HG02840 (cell line): ENCODE results near the gene ZNF488.

Experiments used
- ATAC-seq: cut with Tn5 transposase; IDR thresholded peaks from one replicate; pipeline ENCODE4 v1.9.1; 2021; ENCODE audit warnings: mild to moderate bottlenecking, moderate library complexity, moderate number of reproducible peaks; ENCODE audit not compliant: unreplicated experiment, low FRiP score

ZNF488 gene

DNA sequence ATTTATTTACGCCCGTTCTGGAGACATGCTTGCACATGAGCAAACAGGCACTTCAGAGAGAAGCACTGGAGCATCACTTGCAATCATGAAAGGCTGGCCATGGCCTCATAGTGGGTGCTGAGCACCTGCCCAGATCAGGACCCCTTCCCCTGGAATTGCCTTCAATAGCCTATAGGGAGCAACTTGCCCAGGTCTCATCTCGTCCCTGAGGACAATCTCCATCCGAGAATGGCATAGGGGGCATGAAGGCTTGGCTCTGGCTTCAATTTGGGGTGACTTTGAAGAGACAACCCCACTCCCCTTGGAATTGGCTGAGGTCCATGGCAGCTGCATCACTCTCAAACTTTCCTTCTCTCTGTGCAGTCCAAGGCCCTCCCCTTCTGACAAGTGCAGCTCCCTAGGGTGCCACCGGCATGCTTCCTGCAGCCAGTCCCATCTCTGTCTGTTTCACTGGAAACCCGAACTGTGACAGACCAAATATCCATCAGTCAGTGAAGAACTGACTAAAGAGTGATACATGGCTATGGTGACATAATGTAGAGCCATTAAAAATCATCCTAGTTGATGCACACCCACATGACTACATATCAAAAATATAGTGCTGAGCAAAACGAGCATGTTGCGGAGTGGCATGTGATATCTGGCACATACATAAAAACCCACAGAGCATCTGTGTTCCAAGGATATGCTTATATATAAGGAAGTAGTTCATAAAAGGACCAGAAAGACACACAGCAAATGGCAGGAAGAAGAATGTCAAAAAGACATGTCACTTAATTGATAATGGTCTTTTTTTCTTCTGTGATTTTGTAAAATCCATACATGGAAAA lies 49.4 kb downstream of the ZNF488 start:
- ATAC-seq = no peak

- no peak for ATAC-seq
These were observed 50.6 kb downstream of the ZNF488 start for GRCh38 chr10:47333532-47333931.

GRCh38 chr10:47332946-47333345 lies 51.1 kb downstream of the ZNF488 start:
- no peak for ATAC-seq

DNA sequence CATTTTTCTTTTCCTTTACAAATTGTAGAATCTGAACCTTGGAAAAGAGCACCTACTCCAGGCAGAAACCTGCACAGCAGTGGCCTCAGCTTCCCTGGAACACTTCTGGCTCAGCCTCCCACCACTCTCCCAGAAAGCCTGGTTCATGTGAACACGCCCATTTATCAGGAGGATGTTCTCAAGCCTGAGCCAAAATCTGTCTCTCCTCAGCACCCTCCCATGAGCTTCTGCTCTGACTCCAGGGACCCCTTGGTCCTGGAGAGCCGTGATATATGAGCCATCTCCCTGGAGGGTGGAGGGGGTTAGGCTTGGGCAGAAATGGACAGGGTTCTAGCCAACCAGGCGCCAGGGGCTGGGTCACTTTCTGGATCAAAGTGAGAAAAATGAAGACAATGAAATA lies 51.7 kb downstream of the ZNF488 start:
- no peak for ATAC-seq

GRCh38 chr10:47331954-47332353 lies 52.1 kb downstream of the ZNF488 start:
- no peak for ATAC-seq

GRCh38 chr10:47331491-47331890 lies 52.6 kb downstream of the ZNF488 start:
- ATAC-seq = no peak

- ATAC-seq = no peak
These were observed 53.3 kb downstream of the ZNF488 start for GRCh38 chr10:47330804-47331203.

DNA sequence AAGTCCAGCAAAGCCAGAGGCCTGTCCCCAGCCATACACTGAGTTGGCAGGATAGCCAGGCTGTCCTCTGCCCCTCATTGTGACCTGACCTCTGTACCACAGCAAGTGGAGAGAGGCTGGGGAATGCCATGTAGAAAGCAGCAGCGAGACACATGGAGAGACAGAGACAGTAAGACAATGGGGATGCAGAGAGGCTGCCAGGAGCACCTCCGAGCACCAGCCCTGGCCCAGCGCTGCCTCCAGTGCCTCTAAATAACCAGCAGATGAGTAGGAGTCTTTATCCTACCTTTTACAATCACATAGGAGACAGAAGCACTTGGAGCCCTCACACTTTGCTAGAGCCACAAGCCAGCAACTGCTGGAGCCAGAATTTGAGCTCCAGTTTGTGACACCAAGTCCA lies 53.7 kb downstream of the ZNF488 start:
- ATAC-seq = no peak

GRCh38 chr10:47329855-47330254 lies 54.2 kb downstream of the ZNF488 start:
- ATAC-seq = no peak

DNA sequence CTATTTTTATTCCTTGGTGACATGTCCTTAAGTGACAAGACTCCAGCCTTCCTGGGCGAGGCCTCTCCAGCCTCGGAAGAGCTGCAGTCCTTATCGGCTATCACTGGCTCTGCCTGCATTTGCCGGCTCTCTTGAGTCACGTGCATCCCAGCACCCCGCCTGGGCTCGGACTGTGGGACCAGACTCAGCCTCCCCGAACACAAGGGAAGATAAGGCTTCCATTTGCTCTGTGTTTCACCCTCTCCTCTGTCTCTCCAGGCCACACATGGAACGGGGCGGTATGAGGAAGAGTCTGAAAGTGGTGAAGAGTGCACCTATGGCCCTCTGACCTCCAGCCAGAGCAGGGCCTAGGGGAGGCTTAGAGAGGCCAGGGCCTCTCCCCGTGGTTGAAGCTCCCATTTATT lies 57.2 kb downstream of the ZNF488 start:
- no peak for ATAC-seq

DNA sequence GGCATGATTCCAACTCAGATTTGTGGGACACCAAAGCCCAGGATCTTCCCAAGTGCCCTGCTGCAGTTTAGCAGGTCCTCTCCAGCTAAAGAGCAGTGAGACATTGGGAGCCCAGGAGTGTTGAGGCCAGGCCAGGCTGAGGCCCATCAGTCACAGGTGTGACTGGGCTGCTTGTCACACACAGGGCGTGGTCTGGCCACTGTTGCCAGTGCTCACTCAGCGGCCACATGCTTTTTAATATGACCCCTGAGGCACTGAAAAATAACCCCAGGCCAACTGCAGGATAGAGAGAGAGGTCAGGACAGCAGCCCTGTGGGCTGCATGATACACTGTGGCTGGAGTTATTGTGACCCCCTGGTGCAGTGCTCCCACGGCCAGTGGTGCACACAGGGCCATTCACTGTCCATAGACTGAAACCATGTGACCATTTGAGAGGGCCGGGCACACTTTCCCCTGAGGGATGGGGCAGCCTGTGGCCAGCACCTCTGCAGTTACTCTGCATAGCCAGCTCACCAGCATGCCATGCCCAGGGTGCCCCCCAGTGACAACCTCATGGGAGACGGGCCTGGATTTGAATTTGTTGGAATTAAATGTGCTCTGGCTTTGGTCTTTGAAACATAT lies 57.7 kb downstream of the ZNF488 start:
- no peak for ATAC-seq

DNA sequence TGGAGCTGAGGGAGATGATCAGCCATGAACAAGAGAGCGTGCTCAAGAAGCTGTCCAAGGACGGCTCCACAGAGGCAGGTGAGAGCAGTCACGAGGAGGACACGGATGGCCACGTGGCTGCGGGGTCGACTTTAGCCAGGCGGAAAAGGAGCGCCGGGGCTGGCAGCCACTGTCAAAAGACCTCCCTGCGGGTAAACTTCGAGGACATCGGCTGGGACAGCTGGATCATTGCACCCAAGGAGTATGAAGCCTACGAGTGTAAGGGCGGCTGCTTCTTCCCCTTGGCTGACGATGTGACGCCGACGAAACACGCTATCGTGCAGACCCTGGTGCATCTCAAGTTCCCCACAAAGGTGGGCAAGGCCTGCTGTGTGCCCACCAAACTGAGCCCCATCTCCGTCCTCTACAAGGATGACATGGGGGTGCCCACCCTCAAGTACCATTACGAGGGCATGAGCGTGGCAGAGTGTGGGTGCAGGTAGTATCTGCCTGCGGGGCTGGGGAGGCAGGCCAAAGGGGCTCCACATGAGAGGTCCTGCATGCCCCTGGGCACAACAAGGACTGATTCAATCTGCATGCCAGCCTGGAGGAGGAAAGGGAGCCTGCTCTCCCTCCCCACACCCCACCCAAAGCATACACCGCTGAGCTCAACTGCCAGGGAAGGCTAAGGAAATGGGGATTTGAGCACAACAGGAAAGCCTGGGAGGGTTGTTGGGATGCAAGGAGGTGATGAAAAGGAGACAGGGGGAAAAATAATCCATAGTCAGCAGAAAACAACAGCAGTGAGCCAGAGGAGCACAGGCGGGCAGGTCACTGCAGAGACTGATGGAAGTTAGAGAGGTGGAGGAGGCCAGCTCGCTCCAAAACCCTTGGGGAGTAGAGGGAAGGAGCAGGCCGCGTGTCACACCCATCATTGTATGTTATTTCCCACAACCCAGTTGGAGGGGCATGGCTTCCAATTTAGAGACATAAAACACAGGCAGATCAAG lies 58.5 kb downstream of the ZNF488 start:
- ATAC-seq = no peak

GRCh38 chr10:47323636-47324296 lies 60.3 kb downstream of the ZNF488 start:
- no peak for ATAC-seq

- ATAC-seq = no peak
These were observed 61.0 kb downstream of the ZNF488 start for GRCh38 chr10:47323087-47323486.

- no peak for ATAC-seq
These were observed 61.6 kb downstream of the ZNF488 start, which contains the start of gene GDF2 for GRCh38 chr10:47322300-47323061. Gene GDF2, plus strand, starts transcription at chr10:47322454. Its CDS starts 215 bp downstream, at chr10:47322669.

GRCh38 chr10:47321521-47322195 lies 62.4 kb downstream of the ZNF488 start:
- ATAC-seq = no peak

DNA sequence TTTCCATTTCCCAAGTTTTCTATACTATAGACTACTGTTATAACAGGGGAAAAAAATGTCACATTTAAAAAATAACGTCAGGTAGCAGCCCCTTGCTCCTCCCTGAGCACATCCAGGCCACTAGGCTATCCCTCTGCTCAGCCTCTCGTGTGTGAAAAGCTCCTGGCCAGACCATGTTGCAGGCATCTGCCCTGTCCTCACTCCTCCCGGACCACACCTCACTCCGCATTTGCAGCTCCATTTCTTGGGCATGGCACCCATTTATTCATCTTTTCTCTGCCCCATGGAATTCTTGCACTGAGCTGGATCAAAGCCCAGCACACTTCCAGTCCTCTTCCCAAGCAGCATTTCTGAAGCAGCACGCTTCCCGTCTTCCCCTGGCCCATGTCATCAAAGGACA lies 63.3 kb downstream of the ZNF488 start:
- ATAC-seq = no peak

- ATAC-seq = no peak
These were observed 64.3 kb downstream of the ZNF488 start for GRCh38 chr10:47319784-47320183.

DNA sequence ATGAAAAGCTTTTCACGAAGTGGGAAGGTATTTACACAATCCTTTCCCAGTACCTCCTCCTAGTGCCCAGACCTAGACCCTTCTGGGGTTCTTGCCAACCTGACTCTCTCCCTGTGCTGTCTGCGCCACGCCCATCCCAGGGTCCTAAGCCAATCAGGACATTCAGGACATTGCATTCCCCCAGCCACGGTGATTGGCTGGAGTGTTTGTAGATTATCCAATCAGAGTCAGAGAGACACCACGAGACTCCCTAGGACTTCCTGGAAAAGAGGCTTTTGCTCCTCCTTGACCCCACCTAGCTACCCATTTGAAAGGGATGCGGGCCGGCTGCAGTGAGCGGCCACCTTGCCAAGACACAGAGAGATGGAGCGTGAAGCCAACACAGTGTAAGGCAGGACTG lies 65.4 kb downstream of the ZNF488 start:
- no peak for ATAC-seq
